Keratinocyte (primary cell): ENCODE measurements around the gene SPRED2. TPM values are rescaled to one million over a fixed set of nuclear protein-coding genes. Genes with fewer than 3 reads are reported as not detected.

ENCODE experiments used
- DNase-seq: peaks from one replicate; pipeline ENCODE4 v3.0.0-alpha.2; 2011; ENCODE audit warnings: low read depth, missing footprints, low spot score
- FAIRE-seq: peaks from 2 replicates; lab custom pipeline; 2011; peaks lifted over from hg19 to GRCh38; lab: Jason Lieb, UNC
- H2AFZ ChIP-seq: 2 replicates; pipeline ENCODE4 v1.6.0; 2012; ENCODE audit warnings: low read length, control low read depth, inconsistent platforms; ENCODE audit not compliant: control insufficient read depth
- H3K27ac ChIP-seq: 2 replicates; pipeline ENCODE4 v1.5.1; 2011; ENCODE audit warnings: low read length; ENCODE audit not compliant: control insufficient read depth, insufficient read depth
- H3K27me3 ChIP-seq: 3 replicates; pipeline ENCODE4 v1.6.0; 2011; ENCODE audit warnings: low read length; ENCODE audit not compliant: control insufficient read depth, insufficient read depth; ENCODE audit errors: extremely low read depth
- H3K36me3 ChIP-seq, 2 experiments: 2 replicates in 1 of 2; 3 replicates in 1 of 2; pipeline ENCODE4 v1.5.1; 2011; ENCODE audit warnings: low read length in 2 of 2, mild to moderate bottlenecking in 1 of 2; ENCODE audit not compliant: control insufficient read depth in 2 of 2, insufficient read depth in 2 of 2; ENCODE audit errors: extremely low read depth in 1 of 2
- H3K4me1 ChIP-seq: 3 replicates; pipeline ENCODE4 v1.5.1; 2011; ENCODE audit warnings: low read length; ENCODE audit not compliant: control insufficient read depth, insufficient read depth; ENCODE audit errors: extremely low read depth
- H3K4me2 ChIP-seq: 3 replicates; pipeline ENCODE4 v1.6.0; 2011; ENCODE audit warnings: low read depth, low read length; ENCODE audit not compliant: control insufficient read depth, insufficient read depth; ENCODE audit errors: extremely low read depth
- H3K4me3 ChIP-seq, 3 experiments: fragments of 200-600 bp in 1 of 3; sonication (generic) in 1 of 3; 2 replicates in 2 of 3; 3 replicates in 1 of 3; pipeline ENCODE4 v1.5.1; 2011 to 2016; ENCODE audit warnings: low read length in 3 of 3, mild to moderate bottlenecking in 3 of 3, control low read depth in 2 of 3, inconsistent platforms in 1 of 3, low read depth in 1 of 3, mixed read lengths in 1 of 3, mixed run types in 1 of 3, moderate library complexity in 1 of 3; ENCODE audit not compliant: control insufficient read depth in 2 of 3, insufficient read depth in 2 of 3; ENCODE audit errors: extremely low read depth in 1 of 3
- H3K79me2 ChIP-seq: 2 replicates; pipeline ENCODE4 v1.6.0; 2012; ENCODE audit warnings: low read length; ENCODE audit not compliant: control insufficient read depth, insufficient read depth
- H3K9ac ChIP-seq: 3 replicates; pipeline ENCODE4 v1.6.0; 2011; ENCODE audit warnings: low read length; ENCODE audit not compliant: control insufficient read depth, insufficient read depth; ENCODE audit errors: extremely low read depth
- H3K9me1 ChIP-seq: 3 replicates; pipeline ENCODE4 v1.6.0; 2011; ENCODE audit warnings: low read length; ENCODE audit not compliant: control insufficient read depth, insufficient read depth; ENCODE audit errors: extremely low read depth
- H3K9me3 ChIP-seq: 2 replicates; pipeline ENCODE4 v1.5.1; 2012; ENCODE audit warnings: low read depth, low read length; ENCODE audit not compliant: control insufficient read depth
- H4K20me1 ChIP-seq: 3 replicates; pipeline ENCODE4 v1.6.0; 2011; ENCODE audit warnings: low read length; ENCODE audit not compliant: control insufficient read depth, insufficient read depth; ENCODE audit errors: extremely low read depth
- EZH2 ChIP-seq: IDR thresholded peaks from one replicate; pipeline ENCODE4 v1.6.1; 2012; ENCODE audit warnings: inconsistent platforms, mild to moderate bottlenecking, low read length, moderate library complexity
- dilution Hi-C: fragments of 300-500 bp; cut with MboI; formaldehyde crosslinking; loops from one replicate; pipeline ENCODE4 v1.7.0; 2020; ENCODE audit warnings: low sequenced_read_pairs; ENCODE audit not compliant: extremely low pct_ligation_motif_present
- polyA plus RNA-seq, 5 experiments: library from polyadenylated mRNA; depleted of rRNA in 3 of 5; stranded (reverse) in 3 of 5; stranded (forward) in 1 of 5; unstranded in 1 of 5; fragments of >200 nt; gene quantifications; 1 replicate in 1 of 5; 2 replicates in 3 of 5; 3 replicates in 1 of 5; pipeline versions ENCODE4 v1.2.1 to v1.2.3, GENCODE V29; 2011 to 2012; ENCODE audit warnings: missing spikeins in 2 of 5, low read depth in 1 of 5, low replicate concordance in 1 of 5
- TF ChIP-seq, protein P1 (sequence below), 3 experiments: IDR thresholded peaks in 1 of 3; conservative IDR thresholded peaks in 1 of 3; optimal IDR thresholded peaks in 1 of 3; 2 replicates in 2 of 3; 3 replicates in 1 of 3; pipeline versions ENCODE3 to v1.5.1; 2011; ENCODE audit warnings: low read length in 3 of 3, mild to moderate bottlenecking in 3 of 3, moderate library complexity in 2 of 3, control low read depth in 1 of 3, inconsistent platforms in 1 of 3; ENCODE audit not compliant: insufficient read depth in 2 of 3; ENCODE audit errors: extremely low read depth in 1 of 3

The SPRED2 gene
- polyA plus RNA-seq, 1 donor (not counting 4 experiments of a cell fraction or from before 2014, with no cell fraction given) = 26.8 TPM

DNA sequence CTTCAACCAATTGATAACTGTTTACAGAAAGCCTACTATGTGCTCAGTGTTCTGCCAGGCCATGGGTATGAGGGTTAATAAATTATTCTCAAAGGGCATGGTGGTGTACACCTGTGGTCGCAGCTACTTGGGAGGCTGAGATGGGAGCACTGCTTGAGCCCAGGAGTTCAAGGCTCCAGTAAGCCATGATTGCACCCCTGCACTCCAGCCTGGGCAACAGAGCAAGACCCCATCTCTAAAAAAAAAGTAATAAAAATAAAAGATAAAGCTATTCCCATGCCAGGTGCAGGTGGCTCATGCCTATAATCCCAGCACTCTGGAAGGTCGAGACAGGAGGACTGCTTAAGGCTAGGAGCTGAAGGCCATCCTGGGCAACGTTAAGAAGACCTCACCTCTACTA, 8.0 kb downstream of the SPRED2 start:
- H3K79me2 ChIP-seq = peaks cover 100% of the 10 kb centered on the region
- no peak overlapping the region for H3K4me2 ChIP-seq
- peaks cover 4% of the 10 kb centered on the region for H4K20me1 ChIP-seq
- peaks cover 3% of the 10 kb centered on the region for H3K9me1 ChIP-seq
- no peaks in the 10 kb centered on the region for H3K27me3 ChIP-seq
- no peak for DNase-seq
- H3K9ac ChIP-seq = no peak overlapping the region
- no peak for FAIRE-seq
- H3K4me3 ChIP-seq = no peak overlapping the region
- dilution Hi-C loops = no loop called here
- H3K27ac ChIP-seq = no peak overlapping the region
- H2AFZ ChIP-seq = no peak overlapping the region
- H3K9me3 ChIP-seq = no peaks in the 10 kb centered on the region
- H3K36me3 ChIP-seq = peaks cover 0 to 4% of the 10 kb centered on the region in 2 experiments
- H3K4me1 ChIP-seq = peaks cover 35% of the 10 kb centered on the region
- no peak for TF ChIP-seq EZH2

DNA sequence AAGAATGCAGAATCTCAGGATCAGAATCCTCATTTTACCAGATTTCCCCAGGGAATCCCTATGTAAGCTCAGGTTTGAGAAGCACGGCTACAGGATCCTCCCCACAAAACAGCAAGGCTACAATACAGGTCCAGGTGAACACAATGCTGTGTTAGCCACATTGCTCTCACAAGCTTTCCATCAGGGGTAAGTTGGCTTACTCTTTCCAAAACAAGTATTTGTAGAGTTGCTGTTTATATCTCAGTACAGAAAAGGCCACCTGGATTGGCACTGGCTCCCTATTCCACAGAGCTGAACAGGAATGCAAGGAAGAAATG, 11.0 kb downstream of the SPRED2 start:
- DNase-seq (no peak), FAIRE-seq (peak; percentile 62)
- peak overlapping the region; percentile 41 for H3K27ac ChIP-seq
- H4K20me1 ChIP-seq = no peaks in the 10 kb centered on the region
- dilution Hi-C loops = no loop called here
- peak overlapping the region; percentile 30 for H3K4me2 ChIP-seq
- H3K36me3 ChIP-seq = peaks cover 0 to 2% of the 10 kb centered on the region in 2 experiments
- H3K9me3 ChIP-seq = no peaks in the 10 kb centered on the region
- H2AFZ ChIP-seq = no peak overlapping the region
- no peak overlapping the region for H3K9ac ChIP-seq
- TF ChIP-seq, protein P1, sequence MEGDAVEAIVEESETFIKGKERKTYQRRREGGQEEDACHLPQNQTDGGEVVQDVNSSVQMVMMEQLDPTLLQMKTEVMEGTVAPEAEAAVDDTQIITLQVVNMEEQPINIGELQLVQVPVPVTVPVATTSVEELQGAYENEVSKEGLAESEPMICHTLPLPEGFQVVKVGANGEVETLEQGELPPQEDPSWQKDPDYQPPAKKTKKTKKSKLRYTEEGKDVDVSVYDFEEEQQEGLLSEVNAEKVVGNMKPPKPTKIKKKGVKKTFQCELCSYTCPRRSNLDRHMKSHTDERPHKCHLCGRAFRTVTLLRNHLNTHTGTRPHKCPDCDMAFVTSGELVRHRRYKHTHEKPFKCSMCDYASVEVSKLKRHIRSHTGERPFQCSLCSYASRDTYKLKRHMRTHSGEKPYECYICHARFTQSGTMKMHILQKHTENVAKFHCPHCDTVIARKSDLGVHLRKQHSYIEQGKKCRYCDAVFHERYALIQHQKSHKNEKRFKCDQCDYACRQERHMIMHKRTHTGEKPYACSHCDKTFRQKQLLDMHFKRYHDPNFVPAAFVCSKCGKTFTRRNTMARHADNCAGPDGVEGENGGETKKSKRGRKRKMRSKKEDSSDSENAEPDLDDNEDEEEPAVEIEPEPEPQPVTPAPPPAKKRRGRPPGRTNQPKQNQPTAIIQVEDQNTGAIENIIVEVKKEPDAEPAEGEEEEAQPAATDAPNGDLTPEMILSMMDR (optimal IDR thresholded peaks at IDR 0.05 in 1 of 3, IDR thresholded peaks at IDR 0.05 in 1 of 3, conservative IDR thresholded peaks at IDR 0.05 in 1 of 3; ENCODE audit: extremely low read depth in 1 of 3, insufficient read depth in 2 of 3, low read length in 3 of 3) = no peak
- H3K9me1 ChIP-seq = no peaks in the 10 kb centered on the region
- H3K79me2 ChIP-seq = peaks cover 99% of the 10 kb centered on the region
- no peak overlapping the region for H3K4me3 ChIP-seq
- H3K27me3 ChIP-seq = no peaks in the 10 kb centered on the region
- peaks cover 31% of the 10 kb centered on the region for H3K4me1 ChIP-seq

DNA sequence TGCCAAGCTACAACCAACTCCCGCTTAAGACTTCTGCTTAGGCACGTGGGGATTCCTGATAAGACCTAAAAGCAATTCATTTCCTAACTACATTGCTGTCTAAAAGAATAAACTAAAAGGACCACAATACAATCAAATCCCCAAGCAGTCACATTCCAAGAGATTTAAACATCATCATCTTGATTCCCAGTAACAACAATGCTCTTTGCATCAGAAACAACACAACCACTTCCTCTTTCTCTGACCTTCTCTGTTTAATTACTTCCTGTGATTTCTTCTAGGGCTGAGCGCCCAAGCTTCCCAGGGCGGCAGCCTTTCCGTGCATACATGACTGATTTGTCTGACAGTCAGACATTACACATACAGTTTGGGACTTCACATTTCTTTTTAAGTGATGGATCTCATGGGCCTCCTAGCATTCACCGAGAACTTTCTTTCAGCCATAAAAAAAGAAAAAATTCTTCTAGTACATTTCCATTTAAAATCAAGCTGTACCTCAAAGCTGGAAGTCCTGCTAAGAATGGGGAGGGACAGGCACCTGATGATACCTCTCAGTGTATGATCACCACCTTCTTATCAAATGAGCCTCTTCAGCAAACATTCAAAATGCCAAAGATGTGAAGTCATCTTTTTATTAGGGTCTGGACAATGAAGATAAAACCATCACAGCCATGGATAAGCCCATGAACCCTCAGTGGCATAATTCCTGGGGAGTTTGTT, 11.5 kb downstream of the SPRED2 start:
- H3K27ac ChIP-seq = peak overlapping the region; percentile 41
- no peaks in the 10 kb centered on the region for H4K20me1 ChIP-seq
- peak overlapping the region; percentile 30 for H3K4me2 ChIP-seq
- no peak overlapping the region for H3K9ac ChIP-seq
- H3K79me2 ChIP-seq = peaks cover 99% of the 10 kb centered on the region
- no peak overlapping the region for H2AFZ ChIP-seq
- H3K4me1 ChIP-seq = peaks cover 31% of the 10 kb centered on the region
- no peaks in the 10 kb centered on the region for H3K9me1 ChIP-seq
- FAIRE-seq (peak; percentile 5), DNase-seq (no peak)
- H3K9me3 ChIP-seq = no peaks in the 10 kb centered on the region
- TF ChIP-seq, protein P1 (optimal IDR thresholded peaks at IDR 0.05 in 1 of 3, IDR thresholded peaks at IDR 0.05 in 1 of 3, conservative IDR thresholded peaks at IDR 0.05 in 1 of 3; ENCODE audit: extremely low read depth in 1 of 3, insufficient read depth in 2 of 3, low read length in 3 of 3) = no peak
- no peak for TF ChIP-seq EZH2
- H3K27me3 ChIP-seq = no peaks in the 10 kb centered on the region
- H3K36me3 ChIP-seq = peaks cover 0 to 2% of the 10 kb centered on the region in 2 experiments
- dilution Hi-C loops = no loop called here
- H3K4me3 ChIP-seq = no peak overlapping the region
